ENCODE results near the gene GAB2.

The GAB2 gene

GRCh38 chr11:78255919-78256318, 161.7 kb downstream of the GAB2 start:
- no peaks in the 10 kb centered on the region for H3K27me3 Mint-ChIP-seq (ENCODE audit: low read depth)
- no peaks in the 10 kb centered on the region for H3K36me3 Mint-ChIP-seq (ENCODE audit: low read depth)
- H3K4me3 Mint-ChIP-seq: no peak overlapping the region
- H3K27ac Mint-ChIP-seq: peak overlapping the region in 2 of 3 experiments; percentile 82 to 83
- TF ChIP-seq CTCF (IDR thresholded peaks at IDR 0.05; ENCODE audit: unreplicated experiment in 3 of 3): no peak
- peaks cover 74% of the 10 kb centered on the region for H3K4me1 Mint-ChIP-seq
- H3K9me3 Mint-ChIP-seq: no peaks in the 10 kb centered on the region

GRCh38 chr11:78254268-78254667, 163.4 kb downstream of the GAB2 start:
- Mint-ChIP-seq H3K27me3 (ENCODE audit: low read depth) (no peaks in the 10 kb centered on the region), H3K4me1 (peaks cover 66% of the 10 kb centered on the region), H3K36me3 (ENCODE audit: low read depth) (peaks cover 5% of the 10 kb centered on the region), H3K27ac (peak overlapping the region in 2 of 3 experiments; percentile 33 to 43), H3K4me3 (no peak overlapping the region), H3K9me3 (no peaks in the 10 kb centered on the region)
- TF ChIP-seq CTCF (IDR thresholded peaks at IDR 0.05; ENCODE audit: unreplicated experiment in 3 of 3): no peak

GRCh38 chr11:78253797-78254196, 163.8 kb downstream of the GAB2 start:
- Mint-ChIP-seq H3K36me3 (ENCODE audit: low read depth) (peaks cover 5% of the 10 kb centered on the region), H3K4me3 (no peak overlapping the region), H3K4me1 (peaks cover 61% of the 10 kb centered on the region), H3K9me3 (no peaks in the 10 kb centered on the region), H3K27me3 (ENCODE audit: low read depth) (no peaks in the 10 kb centered on the region), H3K27ac (peak overlapping the region in 1 of 3 experiments; percentile 43)
- no peak for TF ChIP-seq CTCF (IDR thresholded peaks at IDR 0.05; ENCODE audit: unreplicated experiment in 3 of 3)

- H3K4me3 Mint-ChIP-seq: peak overlapping the region in 1 of 3 experiments; percentile 5
Observed at GRCh38 chr11:78251083-78251775, 166.4 kb downstream of the GAB2 start.

GRCh38 chr11:78250099-78250498, 167.5 kb downstream of the GAB2 start:
- Mint-ChIP-seq H3K9me3 (peaks cover 5% of the 10 kb centered on the region), H3K27me3 (ENCODE audit: low read depth) (no peaks in the 10 kb centered on the region), H3K4me1 (peaks cover 43% of the 10 kb centered on the region), H3K27ac (peak overlapping the region in 2 of 3 experiments; percentile 23 to 86), H3K36me3 (ENCODE audit: low read depth) (peaks cover 26% of the 10 kb centered on the region), H3K4me3 (no peak overlapping the region)
- TF ChIP-seq CTCF (IDR thresholded peaks at IDR 0.05; ENCODE audit: unreplicated experiment in 3 of 3): no peak

More at GRCh38 chr11:78251083-78251775, 166.4 kb downstream of the GAB2 start:
- no peak for TF ChIP-seq CTCF (IDR thresholded peaks at IDR 0.05; ENCODE audit: unreplicated experiment in 3 of 3)
- Mint-ChIP-seq H3K4me1 (peaks cover 47% of the 10 kb centered on the region), H3K36me3 (ENCODE audit: low read depth) (peaks cover 24% of the 10 kb centered on the region), H3K27me3 (ENCODE audit: low read depth) (no peaks in the 10 kb centered on the region), H3K9me3 (peaks cover 5% of the 10 kb centered on the region), H3K27ac (peak overlapping the region; percentile 11 to 86 (median 68))

GRCh38 chr11:78248903-78249302, 168.7 kb downstream of the GAB2 start:
- Mint-ChIP-seq H3K36me3 (ENCODE audit: low read depth) (peaks cover 38% of the 10 kb centered on the region), H3K4me3 (no peak overlapping the region), H3K9me3 (peaks cover 13% of the 10 kb centered on the region), H3K27ac (no peak overlapping the region), H3K27me3 (ENCODE audit: low read depth) (no peaks in the 10 kb centered on the region), H3K4me1 (peaks cover 44% of the 10 kb centered on the region)
- TF ChIP-seq CTCF (IDR thresholded peaks at IDR 0.05; ENCODE audit: unreplicated experiment in 3 of 3): no peak

All from nephron (organoid).